Measurements from ENCODE around the gene RAPH1. TPM values are rescaled to one million over a fixed set of nuclear protein-coding genes. Genes with fewer than 3 reads are reported as not detected.

Gene RAPH1
- total RNA-seq, 1 experiment from 2014 or later, result 7.0 TPM

GRCh38 chr2:203553784-203554183, 18.7 kb upstream of the RAPH1 start:
- Histone ChIP-seq H2AFZ (ENCODE audit: low read length) (no peak overlapping the region), H3K9ac (ENCODE audit: low read length) (no peak overlapping the region), H3K9me2 (replicated peaks; ENCODE audit: low read length) (no peaks in the 10 kb centered on the region), H3K4me2 (ENCODE audit: low read length) (no peak overlapping the region), H3K4me1 (ENCODE audit: insufficient read depth, low read length) (no peaks in the 10 kb centered on the region), H3F3A (ENCODE audit: low read length, unreplicated experiment) (no peaks in the 10 kb centered on the region), H3K27me3 (ENCODE audit: low read length) (no peaks in the 10 kb centered on the region), H4K20me1 (ENCODE audit: low read length) (no peaks in the 10 kb centered on the region), H3K27ac (ENCODE audit: low read length) (no peak overlapping the region), H3K79me2 (ENCODE audit: low read length) (no peaks in the 10 kb centered on the region), H3K9me3 (ENCODE audit: low read length) (no peaks in the 10 kb centered on the region), H3K4me3 (ENCODE audit: low read length) (no peak overlapping the region), H3K36me3 (ENCODE audit: low read depth, low read length) (no peaks in the 10 kb centered on the region)
- BruUV-seq (replicated peaks), result no TSS peak
- no peak for DNase-seq
- TF ChIP-seq EZH2 (IDR thresholded peaks at IDR 0.05; ENCODE audit: low read length, unreplicated experiment) (no peak), EZH2phosphoT487 (IDR thresholded peaks at IDR 0.05; ENCODE audit: borderline replicate concordance, low read length) (no peak), CTCF (conservative IDR thresholded peaks at IDR 0.05; ENCODE audit: low read depth, low read length) (no peak)
- intact Hi-C loops (cut with micrococcal nuclease), result no loop called here
- ChIA-PET POLR2A (ENCODE audit: unreplicated experiment) (no interaction called here), CTCF (no interaction called here)
- no peak for ATAC-seq

- Histone ChIP-seq H3K4me1 (ENCODE audit: insufficient read depth, low read length) (no peaks in the 10 kb centered on the region), H3K9ac (ENCODE audit: low read length) (no peak overlapping the region), H2AFZ (ENCODE audit: low read length) (no peak overlapping the region; the same call in 1 of the 2 replicates), H3K4me2 (ENCODE audit: low read length) (no peak overlapping the region), H3K27me3 (ENCODE audit: low read length) (no peaks in the 10 kb centered on the region), H3K27ac (ENCODE audit: low read length) (no peak overlapping the region), H4K20me1 (ENCODE audit: low read length) (no peaks in the 10 kb centered on the region), H3K36me3 (ENCODE audit: low read depth, low read length) (no peaks in the 10 kb centered on the region), H3K9me3 (ENCODE audit: low read length) (no peaks in the 10 kb centered on the region), H3K79me2 (ENCODE audit: low read length) (no peaks in the 10 kb centered on the region), H3K4me3 (ENCODE audit: low read length) (no peak overlapping the region), H3K9me2 (replicated peaks; ENCODE audit: low read length) (no peaks in the 10 kb centered on the region), H3F3A (ENCODE audit: low read length, unreplicated experiment) (no peaks in the 10 kb centered on the region)
- TF ChIP-seq CTCF (conservative IDR thresholded peaks at IDR 0.05; ENCODE audit: low read depth, low read length) (no peak), EZH2 (IDR thresholded peaks at IDR 0.05; ENCODE audit: low read length, unreplicated experiment) (no peak), EZH2phosphoT487 (IDR thresholded peaks at IDR 0.05; ENCODE audit: borderline replicate concordance, low read length) (no peak)
- no TSS peak for BruUV-seq (replicated peaks)
- ChIA-PET POLR2A (ENCODE audit: unreplicated experiment) (no interaction called here), CTCF (no interaction called here)
- DNase-seq (peak; percentile 29), ATAC-seq (no peak)
- intact Hi-C loops (cut with micrococcal nuclease), result no loop called here
These were observed 16.7 kb upstream of the RAPH1 start for GRCh38 chr2:203551778-203552177.

- Histone ChIP-seq H3K4me2 (ENCODE audit: low read length) (no peak overlapping the region), H3K9me3 (ENCODE audit: low read length) (no peaks in the 10 kb centered on the region), H3K9ac (ENCODE audit: low read length) (no peak overlapping the region), H3K9me2 (replicated peaks; ENCODE audit: low read length) (no peaks in the 10 kb centered on the region), H4K20me1 (ENCODE audit: low read length) (no peaks in the 10 kb centered on the region), H2AFZ (ENCODE audit: low read length) (no peak overlapping the region), H3K27ac (ENCODE audit: low read length) (no peak overlapping the region), H3K4me3 (ENCODE audit: low read length) (no peak overlapping the region), H3K79me2 (ENCODE audit: low read length) (no peaks in the 10 kb centered on the region), H3F3A (ENCODE audit: low read length, unreplicated experiment) (no peaks in the 10 kb centered on the region), H3K36me3 (ENCODE audit: low read depth, low read length) (no peaks in the 10 kb centered on the region), H3K27me3 (ENCODE audit: low read length) (no peaks in the 10 kb centered on the region), H3K4me1 (ENCODE audit: insufficient read depth, low read length) (no peaks in the 10 kb centered on the region)
- BruUV-seq (replicated peaks), result no TSS peak
- ATAC-seq (no peak), DNase-seq (no peak)
- ChIA-PET POLR2A (ENCODE audit: unreplicated experiment) (no interaction called here), CTCF (no interaction called here)
- TF ChIP-seq EZH2 (IDR thresholded peaks at IDR 0.05; ENCODE audit: low read length, unreplicated experiment) (no peak), EZH2phosphoT487 (IDR thresholded peaks at IDR 0.05; ENCODE audit: borderline replicate concordance, low read length) (no peak), CTCF (conservative IDR thresholded peaks at IDR 0.05; ENCODE audit: low read depth, low read length) (no peak)
- intact Hi-C loops (cut with micrococcal nuclease), result no loop called here
These were observed 15.2 kb upstream of the RAPH1 start for GRCh38 chr2:203550266-203550665.
